Stomach (tissue), 9 donors: Measurements from ENCODE around the gene OR2A25. TPM values are rescaled to one million over a fixed set of nuclear protein-coding genes. Genes with fewer than 3 reads are reported as not detected.

ENCODE experiments used
- DNase-seq, 2 donors: peaks; one replicate each; pipeline versions ENCODE4 v3.0.0 to v3.0.0-alpha.2; 2013 to 2019
- H3K27ac ChIP-seq, 5 donors: fragments of 200-600 bp in 4 of 5; sonication (generic) in 4 of 5; one replicate each; pipeline ENCODE4 v1.5.1; 2013 to 2019; ENCODE audit warnings: mild to moderate bottlenecking in 1 of 5, moderate library complexity in 1 of 5
- H3K27me3 ChIP-seq, 3 donors: fragments of 200-600 bp; sonication (generic); one replicate each; pipeline ENCODE4 v1.5.1; 2017 to 2019; ENCODE audit warnings: mixed run types in 1 of 3
- H3K36me3 ChIP-seq, 4 donors: fragments of 200-600 bp; sonication (generic); 1 replicate in 3 of 4; 2 replicates in 1 of 4; pipeline ENCODE4 v1.5.1; 2016 to 2019
- H3K4me1 ChIP-seq, 4 donors: fragments of 200-600 bp; sonication (generic); one replicate each; pipeline ENCODE4 v1.5.1; 2016 to 2019
- H3K4me3 ChIP-seq, 4 donors: fragments of 200-600 bp; sonication (generic) in 3 of 4; one replicate each; pipeline ENCODE4 v1.5.1; 2016 to 2019; ENCODE audit warnings: mild to moderate bottlenecking in 1 of 4
- H3K9me3 ChIP-seq, 4 donors: fragments of 200-600 bp; sonication (generic); one replicate each; pipeline ENCODE4 v1.5.1; 2016 to 2019
- EP300 ChIP-seq: sonication (generic); formaldehyde crosslinking; IDR thresholded peaks from one replicate; pipeline ENCODE4 v1.6.1; 2017; ENCODE audit warnings: antibody characterized with exemption
- POLR2A ChIP-seq, 4 donors: fragments of 450-650 bp; IDR thresholded peaks; one replicate each; pipeline ENCODE4 v1.6.1; 2016; ENCODE audit warnings: antibody characterized with exemption in 4 of 4, control low read depth in 2 of 4, mild to moderate bottlenecking in 1 of 4, moderate library complexity in 1 of 4
- POLR2AphosphoS5 ChIP-seq, 3 donors: sonication (generic); formaldehyde crosslinking; IDR thresholded peaks; one replicate each; pipeline ENCODE4 v1.6.1; 2016; ENCODE audit warnings: antibody characterized with exemption in 3 of 3
- WGBS, 5 donors: extraction: QIAGEN DNeasy Blood & Tissue Kit in 3 of 5; methylation state at CpG; one replicate each; pipeline versions ENCODE4 v1.1.5 to v1.1.7; 2013 to 2018; 5-methylcytosine and 5-hydroxymethylcytosine counted together
- intact Hi-C: fragments of 100-400 bp; cut with DNase I; formaldehyde crosslinking; loops from one replicate; pipeline ENCODE4 v1.15.1; 2023; ENCODE audit warnings: low total_unique reads
- polyA plus RNA-seq, 3 donors: library from polyadenylated mRNA; stranded (reverse); fragments of 200-250 nt; gene quantifications; one replicate each; pipeline ENCODE4 v1.2.3, GENCODE V29; 2013
- total RNA-seq, 5 donors: library from RNA; depleted of rRNA; stranded (reverse); fragments of >200 nt; gene quantifications; one replicate each; pipeline versions ENCODE4 v1.1.0 to v1.2.3, GENCODE V29; 2014 to 2016
- TF ChIP-seq, protein P1 (sequence below), 7 experiments: fragments of 450-650 bp in 4 of 7; fragments of 200-600 bp in 3 of 7; sonication (generic) in 3 of 7; IDR thresholded peaks; one replicate each; pipeline ENCODE4 v1.5.1; 2016 to 2019; ENCODE audit warnings: antibody characterized with exemption in 7 of 7, control low read depth in 2 of 7, mild to moderate bottlenecking in 1 of 7
- donor health status: healthy with polysubstance abuse.
- donor health status: Bipolar disorder and iron deficiency.
- donor health status: healthy.

OR2A25 gene
- total and polyA plus RNA-seq, 8 donors, result not detected

DNA sequence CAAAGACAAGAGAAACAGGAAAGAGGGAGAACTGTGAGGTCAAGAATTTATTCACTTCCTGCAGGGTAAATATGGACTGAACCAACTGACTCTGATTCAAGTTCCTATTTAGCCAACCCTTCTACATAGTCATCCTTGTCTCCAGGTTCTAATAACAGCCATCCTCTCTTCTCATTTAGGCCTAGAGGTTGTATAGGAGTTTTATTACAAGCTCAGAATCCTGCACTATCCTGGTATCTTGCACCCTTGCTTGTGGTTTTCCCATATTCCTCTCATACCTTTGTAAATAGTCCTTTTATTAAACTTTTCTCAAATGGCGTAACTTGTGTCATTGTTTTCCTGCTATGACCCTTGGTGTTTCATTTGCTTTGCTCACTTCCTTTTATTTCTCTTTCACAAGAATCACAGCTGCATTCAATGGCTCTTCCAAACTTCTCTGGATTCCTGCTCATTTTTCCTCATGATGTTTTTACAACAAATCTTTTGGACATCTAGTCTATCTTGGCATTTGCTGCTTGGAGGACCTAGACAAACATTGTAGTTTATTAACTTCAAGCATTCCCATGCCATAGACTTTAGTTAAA, 33.2 kb upstream of the OR2A25 start:
- Histone ChIP-seq H3K27me3 (no peaks in the 10 kb centered on the region), H3K36me3 (no peaks in the 10 kb centered on the region), H3K4me3 (no peak overlapping the region), H3K9me3 (no peaks in the 10 kb centered on the region), H3K4me1 (no peaks in the 10 kb centered on the region), H3K27ac (no peak overlapping the region)
- TF ChIP-seq POLR2AphosphoS5 (IDR thresholded peaks at IDR 0.05) (no peak), POLR2A (IDR thresholded peaks at IDR 0.05) (no peak), EP300 (no peak)
- TF ChIP-seq, protein P1, sequence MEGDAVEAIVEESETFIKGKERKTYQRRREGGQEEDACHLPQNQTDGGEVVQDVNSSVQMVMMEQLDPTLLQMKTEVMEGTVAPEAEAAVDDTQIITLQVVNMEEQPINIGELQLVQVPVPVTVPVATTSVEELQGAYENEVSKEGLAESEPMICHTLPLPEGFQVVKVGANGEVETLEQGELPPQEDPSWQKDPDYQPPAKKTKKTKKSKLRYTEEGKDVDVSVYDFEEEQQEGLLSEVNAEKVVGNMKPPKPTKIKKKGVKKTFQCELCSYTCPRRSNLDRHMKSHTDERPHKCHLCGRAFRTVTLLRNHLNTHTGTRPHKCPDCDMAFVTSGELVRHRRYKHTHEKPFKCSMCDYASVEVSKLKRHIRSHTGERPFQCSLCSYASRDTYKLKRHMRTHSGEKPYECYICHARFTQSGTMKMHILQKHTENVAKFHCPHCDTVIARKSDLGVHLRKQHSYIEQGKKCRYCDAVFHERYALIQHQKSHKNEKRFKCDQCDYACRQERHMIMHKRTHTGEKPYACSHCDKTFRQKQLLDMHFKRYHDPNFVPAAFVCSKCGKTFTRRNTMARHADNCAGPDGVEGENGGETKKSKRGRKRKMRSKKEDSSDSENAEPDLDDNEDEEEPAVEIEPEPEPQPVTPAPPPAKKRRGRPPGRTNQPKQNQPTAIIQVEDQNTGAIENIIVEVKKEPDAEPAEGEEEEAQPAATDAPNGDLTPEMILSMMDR (IDR thresholded peaks at IDR 0.05), result no peak
- intact Hi-C loops, result no loop called here
- DNase-seq, result no peak
- 6 to 95% (median 48%) methylated on average over 1 of the region's 1 CpG for whole genome bisulfite sequencing, 5 donors

DNA sequence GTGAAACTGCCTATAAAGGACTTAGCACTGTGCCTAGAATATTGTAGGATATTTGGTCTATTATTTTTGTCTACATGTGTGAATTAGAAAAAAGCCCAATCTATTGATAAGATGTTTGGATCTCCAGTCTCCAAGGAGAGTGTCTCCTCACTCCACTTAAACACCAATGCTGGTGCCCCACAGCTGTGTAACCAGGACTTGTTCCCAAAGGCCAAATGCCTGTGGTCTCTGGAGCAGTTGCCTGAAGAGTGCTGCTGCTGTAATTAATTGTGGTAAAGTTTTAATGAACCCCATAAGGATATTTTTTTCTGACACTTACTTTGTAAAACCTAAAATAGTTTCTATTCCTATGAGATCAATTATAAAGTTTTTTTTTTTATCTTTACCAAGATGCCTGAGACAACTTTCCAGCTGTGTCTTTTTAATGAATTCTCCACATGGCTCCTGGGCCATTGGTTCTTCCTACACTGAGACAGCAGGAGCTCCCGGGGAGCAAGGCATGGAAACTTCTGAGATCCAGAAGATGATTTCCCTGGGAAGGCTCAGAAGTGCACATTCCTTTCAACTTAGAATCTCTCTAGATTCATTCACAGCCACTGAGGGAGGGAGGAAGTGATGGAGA, 32.1 kb upstream of the OR2A25 start:
- H3K36me3 ChIP-seq, result no peaks in the 10 kb centered on the region
- H3K4me3 ChIP-seq, result no peak overlapping the region
- 44 to 83% (median 79%) methylated on average over 1 of the region's 1 CpG for WGBS, 5 donors
- H3K27me3 ChIP-seq, result no peaks in the 10 kb centered on the region
- intact Hi-C loops, result no loop called here
- DNase-seq, result no peak
- TF ChIP-seq, protein P1 (IDR thresholded peaks at IDR 0.05), result no peak
- no peak for TF ChIP-seq POLR2AphosphoS5 (IDR thresholded peaks at IDR 0.05)
- no peak for TF ChIP-seq EP300
- no peak for TF ChIP-seq POLR2A (IDR thresholded peaks at IDR 0.05)
- no peaks in the 10 kb centered on the region for H3K4me1 ChIP-seq
- no peak overlapping the region for H3K27ac ChIP-seq
- H3K9me3 ChIP-seq, result no peaks in the 10 kb centered on the region

DNA sequence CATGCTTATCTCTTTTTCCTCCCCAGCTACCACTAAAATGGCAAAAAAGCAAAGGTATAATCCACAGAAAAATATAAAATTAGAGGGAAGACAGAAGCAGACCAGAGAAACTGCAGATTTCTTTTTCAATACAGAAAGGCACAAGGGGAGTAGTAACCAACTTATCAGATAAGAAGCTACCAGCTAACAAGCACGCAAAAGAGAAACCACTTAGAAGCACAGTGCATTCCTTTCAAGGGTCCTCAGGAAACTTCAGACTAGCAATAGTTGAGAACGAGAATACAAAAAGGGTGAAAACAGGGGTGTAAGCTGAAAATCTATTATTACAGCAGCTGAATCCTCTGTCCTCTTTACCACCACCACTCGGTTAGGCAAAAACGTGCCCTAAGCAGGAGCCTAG, 30.7 kb upstream of the OR2A25 start:
- Histone ChIP-seq H3K27ac (no peak overlapping the region), H3K27me3 (no peaks in the 10 kb centered on the region), H3K4me3 (no peak overlapping the region), H3K9me3 (no peaks in the 10 kb centered on the region), H3K36me3 (no peaks in the 10 kb centered on the region), H3K4me1 (no peaks in the 10 kb centered on the region)
- intact Hi-C loops, result no loop called here
- TF ChIP-seq EP300, result no peak
- no peak for TF ChIP-seq POLR2AphosphoS5 (IDR thresholded peaks at IDR 0.05)
- TF ChIP-seq POLR2A (IDR thresholded peaks at IDR 0.05), result no peak
- TF ChIP-seq, protein P1 (IDR thresholded peaks at IDR 0.05), result no peak
- DNase-seq, result no peak
- WGBS, 5 donors, result 44 to 72% (median 54%) methylated on average over 4 of the region's 4 CpGs

DNA sequence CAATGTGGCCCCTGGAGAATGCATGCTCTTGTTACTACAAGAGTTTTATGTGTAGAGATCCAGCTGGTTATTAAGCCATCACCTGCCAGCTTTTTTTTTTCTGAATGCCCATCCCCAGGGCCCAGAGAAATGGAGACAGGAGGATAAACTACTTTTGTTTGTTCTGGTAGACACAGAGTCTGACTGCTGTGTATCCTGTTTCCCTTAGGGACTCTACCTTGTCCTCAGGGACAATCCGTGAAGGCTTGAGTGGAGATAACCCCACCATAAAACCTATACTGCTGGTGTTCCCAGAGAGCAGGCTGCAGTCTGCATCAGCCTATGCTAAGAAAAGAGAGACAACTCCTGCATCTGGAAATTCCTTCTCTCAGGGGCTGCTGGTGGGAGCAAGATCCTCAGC, 21.0 kb upstream of the OR2A25 start, which contains the start of gene OR2A5:
Gene OR2A5 (plus strand): TSS at position 301 of the 400 bp plus-strand sequence. CDS start 1,454 bp downstream, outside the sequence.
- intact Hi-C loops, result no loop called here
- Histone ChIP-seq H3K27me3 (no peaks in the 10 kb centered on the region), H3K27ac (no peak within 1 kb of the TSS), H3K4me3 (no peak within 1 kb of the TSS), H3K4me1 (peaks cover 0 to 10% (median 0%) of the 10 kb centered on the region in 4 donors), H3K9me3 (no peaks in the 10 kb centered on the region), H3K36me3 (no peaks in the 10 kb centered on the region)
- TF ChIP-seq POLR2A (IDR thresholded peaks at IDR 0.05) (no peak), EP300 (no peak), POLR2AphosphoS5 (IDR thresholded peaks at IDR 0.05) (no peak)
- TF ChIP-seq, protein P1 (IDR thresholded peaks at IDR 0.05), result no peak
- 33 to 69% (median 44%) methylated on average over 1 of the region's 1 CpG for WGBS, 5 donors
- no peak for DNase-seq
